SK-N-SH treated with all-trans-retinoic acid at 6 μM for 48 hours (cell line): ENCODE results near the gene GPR85.

Experiments used
- PPARA ChIP-seq: fragments of 250-450 bp; sonication (Bioruptor Pico); IDR thresholded peaks from 2 replicates; pipeline ENCODE4 v1.5.0; 2020; ENCODE audit warnings: mild to moderate bottlenecking, borderline replicate concordance
- RARB ChIP-seq: fragments of 250-450 bp; sonication (Bioruptor Pico); IDR thresholded peaks from 2 replicates; pipeline ENCODE4 v1.8.0; 2021; ENCODE audit warnings: mild to moderate bottlenecking, moderate library complexity
- TCF4 ChIP-seq: fragments of 250-450 bp; sonication (Bioruptor Pico); IDR thresholded peaks from 2 replicates; pipeline ENCODE4 v1.8.0; 2021; ENCODE audit warnings: mild to moderate bottlenecking, moderate library complexity, borderline replicate concordance
- ZFP30 ChIP-seq: fragments of 450-650 bp; formaldehyde crosslinking; IDR thresholded peaks from 2 replicates; pipeline ENCODE4 v1.5.0; 2022; ENCODE audit warnings: mild to moderate bottlenecking, moderate library complexity
- ZNF565 ChIP-seq: fragments of 450-650 bp; formaldehyde crosslinking; conservative IDR thresholded peaks from 2 replicates; pipeline ENCODE4 v1.5.0; 2020; ENCODE audit warnings: low read depth, mild to moderate bottlenecking, moderate library complexity
- TF ChIP-seq, protein P1 (sequence below): fragments of 250-450 bp; sonication (Bioruptor Pico); IDR thresholded peaks from 2 replicates; pipeline ENCODE4 v1.8.0; 2020; ENCODE audit warnings: mild to moderate bottlenecking, moderate library complexity, borderline replicate concordance
- TF ChIP-seq, protein P2 (sequence below): fragments of 250-450 bp; sonication (Bioruptor Pico); IDR thresholded peaks from 2 replicates; pipeline ENCODE4 v1.5.1; 2021; ENCODE audit warnings: mild to moderate bottlenecking, moderate library complexity

DNA sequence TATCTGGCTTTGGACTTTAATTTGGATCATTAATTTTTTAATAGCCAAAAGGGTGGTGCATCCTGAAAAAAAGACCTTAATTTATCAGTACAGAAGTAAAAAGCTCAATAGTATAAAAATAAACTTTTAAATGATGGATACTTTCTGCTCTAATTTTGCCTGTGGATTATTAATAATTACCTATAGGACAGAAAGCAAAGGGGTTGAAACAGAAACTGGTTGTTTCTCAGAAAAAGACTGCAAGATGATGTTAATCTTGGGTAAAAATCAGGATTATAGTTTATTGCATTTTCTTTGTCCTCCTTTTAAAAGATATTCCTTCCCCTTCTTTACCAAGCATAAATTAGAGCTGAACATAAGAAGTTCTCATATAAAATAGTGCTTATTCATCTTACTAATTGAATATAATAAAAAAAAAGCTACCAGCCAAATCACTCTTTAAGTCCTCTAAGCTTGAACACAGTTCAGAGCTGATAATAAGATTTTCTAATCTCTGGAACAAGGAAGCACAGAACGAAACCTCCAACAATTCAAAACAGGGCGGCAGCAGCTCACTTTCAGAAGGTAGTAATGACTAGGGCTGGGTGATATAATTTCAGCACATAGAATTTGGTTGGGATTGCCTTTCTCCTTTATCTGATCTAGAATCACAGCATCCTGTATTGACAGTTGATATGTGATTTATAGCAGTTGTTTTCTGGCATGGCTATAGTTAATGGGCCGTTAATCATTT, 8.1 kb upstream of the GPR85 start:
- TF ChIP-seq, protein P1, sequence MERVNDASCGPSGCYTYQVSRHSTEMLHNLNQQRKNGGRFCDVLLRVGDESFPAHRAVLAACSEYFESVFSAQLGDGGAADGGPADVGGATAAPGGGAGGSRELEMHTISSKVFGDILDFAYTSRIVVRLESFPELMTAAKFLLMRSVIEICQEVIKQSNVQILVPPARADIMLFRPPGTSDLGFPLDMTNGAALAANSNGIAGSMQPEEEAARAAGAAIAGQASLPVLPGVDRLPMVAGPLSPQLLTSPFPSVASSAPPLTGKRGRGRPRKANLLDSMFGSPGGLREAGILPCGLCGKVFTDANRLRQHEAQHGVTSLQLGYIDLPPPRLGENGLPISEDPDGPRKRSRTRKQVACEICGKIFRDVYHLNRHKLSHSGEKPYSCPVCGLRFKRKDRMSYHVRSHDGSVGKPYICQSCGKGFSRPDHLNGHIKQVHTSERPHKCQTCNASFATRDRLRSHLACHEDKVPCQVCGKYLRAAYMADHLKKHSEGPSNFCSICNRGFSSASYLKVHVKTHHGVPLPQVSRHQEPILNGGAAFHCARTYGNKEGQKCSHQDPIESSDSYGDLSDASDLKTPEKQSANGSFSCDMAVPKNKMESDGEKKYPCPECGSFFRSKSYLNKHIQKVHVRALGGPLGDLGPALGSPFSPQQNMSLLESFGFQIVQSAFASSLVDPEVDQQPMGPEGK (CRISPR knock-in tag) = no peak
- no peak for TF ChIP-seq TCF4
- no peak for TF ChIP-seq PPARA (CRISPR knock-in tag)
- TF ChIP-seq RARB (CRISPR knock-in tag) = no peak
- TF ChIP-seq, protein P2, sequence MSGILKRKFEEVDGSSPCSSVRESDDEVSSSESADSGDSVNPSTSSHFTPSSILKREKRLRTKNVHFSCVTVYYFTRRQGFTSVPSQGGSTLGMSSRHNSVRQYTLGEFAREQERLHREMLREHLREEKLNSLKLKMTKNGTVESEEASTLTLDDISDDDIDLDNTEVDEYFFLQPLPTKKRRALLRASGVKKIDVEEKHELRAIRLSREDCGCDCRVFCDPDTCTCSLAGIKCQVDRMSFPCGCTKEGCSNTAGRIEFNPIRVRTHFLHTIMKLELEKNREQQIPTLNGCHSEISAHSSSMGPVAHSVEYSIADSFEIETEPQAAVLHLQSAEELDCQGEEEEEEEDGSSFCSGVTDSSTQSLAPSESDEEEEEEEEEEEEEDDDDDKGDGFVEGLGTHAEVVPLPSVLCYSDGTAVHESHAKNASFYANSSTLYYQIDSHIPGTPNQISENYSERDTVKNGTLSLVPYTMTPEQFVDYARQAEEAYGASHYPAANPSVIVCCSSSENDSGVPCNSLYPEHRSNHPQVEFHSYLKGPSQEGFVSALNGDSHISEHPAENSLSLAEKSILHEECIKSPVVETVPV (CRISPR knock-in tag) = no peak
- TF ChIP-seq ZNF565 (CRISPR knock-in tag) = no peak
- no peak for TF ChIP-seq ZFP30 (CRISPR knock-in tag)
